GM18526 (cell line): Measurements from ENCODE around the gene ANKRD11.

Source experiments
- POLR2A ChIP-seq: IDR thresholded peaks from 3 replicates; pipeline ENCODE4 v1.6.1; 2011; ENCODE audit not compliant: insufficient read length; ENCODE audit errors: extremely low read depth

ANKRD11 gene

DNA sequence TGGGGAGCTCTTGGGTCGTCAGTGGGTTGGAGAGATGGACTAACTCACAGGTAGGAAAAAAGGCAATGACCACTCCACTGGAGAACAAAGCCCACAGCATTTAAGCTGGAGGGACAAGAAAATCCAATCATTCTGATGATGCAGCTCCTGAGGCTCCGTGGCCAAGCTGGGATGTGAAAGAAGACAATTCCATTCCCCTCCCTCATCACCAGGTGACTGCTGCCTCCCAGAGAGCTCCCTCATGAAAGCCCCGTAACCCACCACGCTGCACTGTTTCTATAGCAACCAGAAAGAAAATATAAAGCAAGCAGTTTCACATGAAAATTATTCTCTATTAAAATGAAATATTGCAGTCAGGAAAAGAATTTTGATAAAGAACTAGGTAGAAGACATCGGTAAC lies 15.2 kb downstream of the ANKRD11 start:
- no peak for TF ChIP-seq POLR2A

- TF ChIP-seq POLR2A, result no peak
Measured at GRCh38 chr16:89473791-89474414, 16.5 kb downstream of the ANKRD11 start.

DNA sequence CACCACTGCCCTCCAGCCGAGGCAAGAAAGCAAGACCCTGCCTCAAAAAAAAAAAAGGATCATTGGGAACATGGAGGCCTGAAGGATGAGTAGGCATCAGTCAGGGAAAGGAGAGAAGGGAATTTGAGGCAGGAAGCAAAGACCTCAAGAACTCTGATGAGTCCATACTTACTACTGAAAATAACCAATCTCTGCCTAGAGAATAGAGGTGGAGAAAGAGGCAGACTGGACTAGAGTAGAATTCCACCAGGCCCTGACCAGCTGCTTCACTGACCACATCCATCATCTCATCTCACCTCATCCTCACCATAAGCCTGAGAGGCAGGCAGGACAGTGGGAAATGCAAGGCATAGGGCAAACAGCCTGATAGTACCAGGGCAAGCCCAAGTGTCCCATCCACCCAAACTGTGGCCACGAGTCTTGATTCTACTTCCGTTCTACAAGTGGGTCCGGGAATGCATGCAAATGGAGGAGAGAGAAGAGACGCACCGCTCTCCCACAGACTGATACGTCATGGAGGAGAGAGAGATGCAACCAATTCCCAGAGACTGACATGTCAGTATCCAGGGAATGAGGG lies 17.1 kb downstream of the ANKRD11 start:
- TF ChIP-seq POLR2A, result no peak

DNA sequence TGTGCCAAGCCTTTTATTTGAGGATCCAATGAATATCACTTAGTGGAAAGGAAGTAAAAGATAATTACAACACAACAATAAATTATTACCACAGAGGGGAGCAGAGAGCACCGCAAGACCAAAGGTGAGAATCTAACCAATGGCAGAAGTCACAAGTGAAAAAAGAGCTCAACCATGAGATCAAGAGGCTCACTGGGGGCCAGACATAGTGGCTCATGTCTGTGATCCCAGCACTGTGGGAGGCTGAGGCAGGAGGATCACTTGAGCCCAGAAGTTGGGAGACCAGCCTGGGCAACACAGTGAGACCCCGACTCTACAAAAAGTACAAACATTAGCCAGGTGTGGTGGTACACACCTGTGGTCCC lies 17.7 kb downstream of the ANKRD11 start:
- TF ChIP-seq POLR2A, result no peak

GRCh38 chr16:89467382-89467781 lies 23.0 kb downstream of the ANKRD11 start:
- no peak for TF ChIP-seq POLR2A

DNA sequence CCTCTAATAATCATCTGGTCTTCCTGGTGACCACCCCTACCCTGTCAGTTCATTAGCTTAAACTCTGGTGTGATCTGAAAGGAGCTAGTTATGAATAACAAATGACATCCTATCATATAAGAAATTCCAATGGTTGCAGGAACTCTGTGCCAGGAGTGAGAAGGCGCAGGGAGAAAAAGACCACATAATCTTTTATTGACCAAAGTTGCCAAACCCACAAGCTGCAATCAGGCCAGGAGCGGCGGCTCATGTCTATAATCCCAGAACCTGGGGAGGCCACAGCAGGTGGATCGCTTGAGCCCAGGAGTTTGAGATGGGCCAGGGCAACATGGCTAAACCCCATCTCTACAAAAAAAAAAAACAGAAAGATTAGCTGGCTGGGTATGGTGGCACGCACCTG lies 23.4 kb downstream of the ANKRD11 start:
- no peak for TF ChIP-seq POLR2A

DNA sequence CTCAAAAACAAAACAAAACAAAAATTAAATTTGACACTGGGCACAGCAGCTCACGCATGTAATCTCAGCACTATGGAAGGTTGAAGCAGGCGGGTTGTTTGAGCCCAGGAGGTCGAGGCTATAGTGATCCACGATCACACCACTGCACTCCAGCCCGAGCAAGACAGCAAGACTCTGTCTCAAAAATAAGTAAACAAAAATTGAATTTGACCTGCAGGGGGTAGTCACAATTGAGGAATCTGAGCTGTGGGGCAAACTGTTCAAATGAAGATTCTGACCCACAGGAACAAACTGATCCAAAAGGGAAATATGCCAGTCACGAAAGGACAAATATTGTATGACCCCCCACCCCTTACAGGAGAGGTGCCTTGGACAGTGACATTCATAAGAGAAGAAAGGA lies 29.8 kb downstream of the ANKRD11 start:
- TF ChIP-seq POLR2A, result no peak

GRCh38 chr16:89458967-89459366 lies 31.4 kb downstream of the ANKRD11 start:
- no peak for TF ChIP-seq POLR2A

- no peak for TF ChIP-seq POLR2A
Measured at GRCh38 chr16:89458551-89458950, 31.8 kb downstream of the ANKRD11 start.

GRCh38 chr16:89456419-89456959 lies 33.9 kb downstream of the ANKRD11 start:
- no peak for TF ChIP-seq POLR2A

GRCh38 chr16:89455692-89456091 lies 34.7 kb downstream of the ANKRD11 start:
- TF ChIP-seq POLR2A, result no peak

GRCh38 chr16:89455178-89455577 lies 35.2 kb downstream of the ANKRD11 start:
- no peak for TF ChIP-seq POLR2A

DNA sequence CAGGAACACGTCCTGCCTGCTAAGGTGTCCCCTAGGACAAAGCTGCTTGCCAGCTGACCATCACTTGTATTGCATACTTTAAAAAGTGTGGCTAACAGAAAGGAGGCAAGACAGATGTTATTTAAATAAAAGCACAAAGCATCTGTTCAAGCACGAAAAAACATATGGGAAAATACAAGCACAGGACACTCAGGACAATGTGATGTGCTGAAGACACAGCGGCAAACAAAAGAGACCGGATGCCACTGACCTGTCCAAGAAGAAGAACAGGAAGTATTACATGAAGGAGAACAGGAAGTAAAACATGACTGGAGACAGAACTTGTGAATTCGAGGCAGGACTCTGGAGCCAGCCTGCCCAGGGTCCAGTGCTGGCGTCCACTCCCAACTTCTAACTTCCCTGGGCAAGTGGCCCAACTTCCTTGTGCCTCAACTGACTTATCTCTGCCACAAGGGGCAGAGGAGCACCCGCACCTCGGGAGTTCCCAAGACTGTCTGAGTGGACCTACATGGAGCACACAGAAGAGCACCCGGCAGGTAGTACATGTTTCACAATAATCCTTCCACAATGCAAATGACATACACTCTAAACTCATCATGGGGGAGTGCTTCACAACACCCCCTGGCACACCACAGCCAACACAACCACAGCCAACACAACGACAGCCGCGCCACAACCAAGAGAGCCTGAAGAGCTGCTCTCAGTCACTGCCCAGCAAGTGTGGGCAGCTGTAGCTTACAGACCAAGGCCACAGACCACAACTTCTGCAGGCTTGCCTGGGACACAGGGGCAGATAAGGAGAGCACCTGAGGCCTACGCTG lies 36.6 kb downstream of the ANKRD11 start:
- no peak for TF ChIP-seq POLR2A

- no peak for TF ChIP-seq POLR2A
Measured at GRCh38 chr16:89452925-89453324, 37.4 kb downstream of the ANKRD11 start.

DNA sequence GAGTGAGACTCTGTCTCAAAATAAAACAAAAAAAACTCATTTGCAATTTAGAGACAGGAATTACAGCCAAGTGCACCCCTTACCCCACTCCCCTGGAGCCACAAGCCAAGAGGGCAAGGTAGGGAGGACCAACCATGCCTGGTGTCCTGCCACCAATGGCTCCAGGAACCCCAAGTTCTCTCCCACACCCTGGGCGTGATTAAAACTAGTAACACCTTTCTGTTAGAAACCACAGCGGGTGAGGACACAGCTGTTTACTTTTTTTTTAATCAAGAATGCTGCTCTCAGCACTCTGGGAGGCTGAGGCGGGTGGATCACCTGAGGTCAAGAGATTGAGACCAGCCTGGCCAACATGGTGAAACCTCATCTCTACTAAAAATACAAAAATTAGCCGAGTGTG lies 38.1 kb downstream of the ANKRD11 start:
- TF ChIP-seq POLR2A, result no peak

DNA sequence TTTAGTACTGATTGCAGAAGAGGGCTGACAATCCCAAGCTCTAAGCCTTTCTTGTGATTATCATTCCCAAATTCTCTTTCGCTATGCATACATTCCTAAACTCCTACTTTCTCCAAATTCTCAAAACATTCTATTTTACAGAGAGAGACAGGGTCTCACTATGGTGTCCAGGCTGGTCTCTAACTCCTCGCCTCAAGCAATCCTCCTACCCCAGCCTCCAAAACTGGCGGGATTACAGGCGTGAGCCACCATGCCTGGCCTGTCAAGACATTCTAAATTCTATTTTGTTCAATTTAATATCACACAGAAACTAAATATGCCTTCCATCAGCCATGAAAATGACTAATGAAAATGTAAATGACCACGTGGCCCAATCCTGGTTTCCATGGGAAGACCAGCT lies 39.8 kb downstream of the ANKRD11 start:
- TF ChIP-seq POLR2A, result no peak

DNA sequence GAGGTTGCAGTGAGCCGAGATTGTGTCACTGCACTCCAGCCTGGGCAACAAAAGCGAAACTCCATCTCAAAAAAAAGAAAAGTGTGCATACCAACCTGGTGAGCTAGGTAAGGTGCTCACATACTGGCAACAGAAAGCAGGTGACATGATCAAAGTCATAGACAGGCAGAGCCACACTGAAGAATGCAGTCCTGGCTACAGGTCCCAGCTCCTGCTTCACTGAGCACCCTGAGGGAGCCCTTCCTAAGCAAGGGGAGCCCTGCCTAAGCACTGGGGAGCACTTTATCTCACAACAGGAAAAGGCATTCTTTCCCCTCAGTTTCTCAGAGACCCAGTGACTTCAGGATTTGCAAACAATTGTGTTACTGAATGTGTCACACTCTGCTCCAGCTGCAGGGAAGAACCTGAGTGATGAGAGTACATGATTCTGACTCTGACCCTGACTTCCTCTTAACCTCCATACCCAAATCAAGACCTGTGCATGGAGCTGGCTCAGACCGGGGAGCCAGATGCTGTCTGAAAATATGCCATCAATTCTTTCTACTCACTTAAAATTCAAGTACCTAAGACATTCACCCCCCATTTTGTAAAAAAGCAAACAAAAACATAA lies 40.5 kb downstream of the ANKRD11 start:
- no peak for TF ChIP-seq POLR2A
